Effector memory CD4-positive, alpha-beta T cell (primary cell): ENCODE results near the gene SORCS3.

Source experiments
- DNase-seq, 3 donors: peaks; one replicate each; pipeline ENCODE4 v3.0.0-alpha.2; 2020
- H3K27ac ChIP-seq: 2 replicates; pipeline ENCODE4 v1.7.0; 2013; ENCODE audit warnings: mild to moderate bottlenecking, low read length, moderate library complexity; ENCODE audit not compliant: insufficient read depth, poor library complexity, severe bottlenecking
- H3K27me3 ChIP-seq: replicated peaks from 2 replicates; pipeline ENCODE4 v1.7.0; 2013; ENCODE audit warnings: mild to moderate bottlenecking, low read length; ENCODE audit not compliant: insufficient read depth, control insufficient read depth, poor library complexity, severe bottlenecking
- H3K36me3 ChIP-seq: 2 replicates; pipeline ENCODE4 v1.7.0; 2013; ENCODE audit warnings: mild to moderate bottlenecking, low read length, moderate library complexity; ENCODE audit not compliant: control insufficient read depth, insufficient read depth
- H3K4me1 ChIP-seq: 2 replicates; pipeline ENCODE4 v1.7.0; 2013; ENCODE audit warnings: low read length, mild to moderate bottlenecking; ENCODE audit not compliant: control insufficient read depth, insufficient read depth, poor library complexity, severe bottlenecking
- H3K4me3 ChIP-seq: 2 replicates; pipeline ENCODE4 v1.7.0; 2013; ENCODE audit warnings: low read length, low read depth, mild to moderate bottlenecking; ENCODE audit not compliant: insufficient read depth, poor library complexity, severe bottlenecking
- H3K9me3 ChIP-seq: 2 replicates; pipeline ENCODE4 v1.7.0; 2013; ENCODE audit warnings: mild to moderate bottlenecking, low read length, moderate library complexity; ENCODE audit not compliant: control insufficient read depth

Gene SORCS3

DNA sequence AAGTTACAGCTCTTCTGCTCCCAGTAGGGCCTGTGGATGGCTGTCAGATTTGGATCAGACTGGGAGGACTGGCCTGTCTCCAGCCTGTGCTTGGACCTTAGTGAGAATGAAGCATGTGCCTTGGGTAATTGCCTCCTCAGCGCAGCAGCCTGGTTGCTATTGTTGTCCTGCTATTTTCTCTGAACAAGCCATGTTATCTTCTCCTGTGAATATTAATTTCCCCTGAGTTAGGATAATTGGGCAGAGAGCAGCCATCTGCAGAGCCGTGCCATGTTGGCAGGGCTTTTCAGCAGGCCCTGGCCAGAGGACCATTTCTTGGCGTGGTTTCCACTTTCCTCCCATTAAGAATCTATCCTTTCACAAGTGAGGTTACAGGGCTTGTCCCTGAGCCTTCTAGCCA is 497.3 kb downstream of the SORCS3 start:
- Histone ChIP-seq H3K4me1 (no peaks in the 10 kb centered on the region), H3K4me3 (no peak overlapping the region), H3K27ac (no peak overlapping the region), H3K9me3 (no peaks in the 10 kb centered on the region), H3K27me3 (no peaks in the 10 kb centered on the region), H3K36me3 (no peaks in the 10 kb centered on the region)
- DNase-seq: no peak

DNA sequence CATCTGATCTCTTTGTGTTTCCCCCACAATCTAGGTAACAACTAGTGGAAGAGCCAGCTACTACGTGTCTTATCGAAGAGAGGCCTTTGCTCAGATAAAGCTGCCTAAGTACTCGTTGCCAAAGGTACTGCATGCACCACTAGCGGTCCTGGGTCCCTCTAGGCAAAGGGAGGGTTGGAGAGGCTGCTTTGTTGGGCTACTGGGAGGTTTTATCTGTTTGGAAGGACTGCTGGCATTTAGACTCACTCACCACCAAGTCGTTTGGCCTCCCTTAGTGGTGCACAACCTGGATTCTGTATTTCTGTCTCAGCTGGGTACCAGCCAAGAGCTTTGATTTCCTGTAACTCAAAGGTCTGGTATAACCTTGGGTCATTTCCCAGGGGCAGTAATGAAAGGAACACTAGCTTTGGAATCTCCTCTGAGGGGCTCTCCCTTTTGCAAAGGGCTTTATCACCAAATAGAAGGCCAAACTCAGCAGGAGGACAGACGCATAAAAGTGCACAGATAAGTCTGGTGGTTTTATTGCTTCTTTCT is 498.3 kb downstream of the SORCS3 start:
- no peaks in the 10 kb centered on the region for H3K9me3 ChIP-seq
- no peak overlapping the region for H3K4me3 ChIP-seq
- H3K4me1 ChIP-seq: no peaks in the 10 kb centered on the region
- DNase-seq: no peak
- no peaks in the 10 kb centered on the region for H3K36me3 ChIP-seq
- no peaks in the 10 kb centered on the region for H3K27me3 ChIP-seq
- H3K27ac ChIP-seq: no peak overlapping the region

DNA sequence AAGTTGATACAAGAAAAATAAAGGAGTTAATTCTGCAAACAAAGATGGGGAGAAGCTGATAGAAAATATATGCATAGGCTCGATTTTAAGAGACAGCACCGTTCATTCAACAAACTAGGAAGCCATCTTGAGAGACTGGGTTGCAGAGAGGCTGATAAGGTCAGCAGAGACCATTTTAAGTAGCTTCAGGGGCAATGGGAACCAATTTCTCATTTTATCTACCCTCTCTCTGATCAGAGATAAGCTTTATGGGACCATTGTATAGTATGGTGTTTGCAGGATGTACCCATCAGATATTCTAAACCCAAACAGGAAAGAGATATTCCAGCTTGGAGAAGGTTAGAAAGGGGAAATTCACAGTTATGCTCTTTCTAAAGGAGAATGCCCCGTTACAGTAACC is 499.5 kb downstream of the SORCS3 start:
- Histone ChIP-seq H3K27ac (no peak overlapping the region), H3K4me3 (no peak overlapping the region), H3K4me1 (no peaks in the 10 kb centered on the region), H3K27me3 (no peaks in the 10 kb centered on the region), H3K36me3 (no peaks in the 10 kb centered on the region), H3K9me3 (no peaks in the 10 kb centered on the region)
- no peak for DNase-seq

DNA sequence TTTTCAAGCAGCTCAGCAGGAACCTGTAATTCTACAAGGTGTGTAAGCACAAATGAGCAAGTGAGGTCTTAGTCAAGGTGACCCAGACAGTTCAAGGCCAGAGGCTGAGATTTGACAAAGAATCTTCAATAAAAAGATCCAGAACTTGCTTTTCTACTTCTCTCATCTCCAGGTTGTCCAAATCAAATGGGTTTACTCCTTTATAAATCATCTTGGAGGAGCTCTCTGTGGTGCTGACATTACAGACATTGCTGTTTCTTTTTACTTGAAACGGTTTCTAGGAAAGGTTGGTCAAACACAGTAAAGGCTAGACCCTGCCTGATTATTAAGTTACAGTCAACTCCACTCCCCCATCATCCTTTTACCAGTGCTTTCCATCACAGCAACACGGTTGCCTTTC is 504.6 kb downstream of the SORCS3 start:
- Histone ChIP-seq H3K27me3 (no peaks in the 10 kb centered on the region), H3K4me1 (no peaks in the 10 kb centered on the region), H3K27ac (no peak overlapping the region), H3K4me3 (no peak overlapping the region), H3K36me3 (no peaks in the 10 kb centered on the region), H3K9me3 (no peaks in the 10 kb centered on the region)
- DNase-seq: no peak

DNA sequence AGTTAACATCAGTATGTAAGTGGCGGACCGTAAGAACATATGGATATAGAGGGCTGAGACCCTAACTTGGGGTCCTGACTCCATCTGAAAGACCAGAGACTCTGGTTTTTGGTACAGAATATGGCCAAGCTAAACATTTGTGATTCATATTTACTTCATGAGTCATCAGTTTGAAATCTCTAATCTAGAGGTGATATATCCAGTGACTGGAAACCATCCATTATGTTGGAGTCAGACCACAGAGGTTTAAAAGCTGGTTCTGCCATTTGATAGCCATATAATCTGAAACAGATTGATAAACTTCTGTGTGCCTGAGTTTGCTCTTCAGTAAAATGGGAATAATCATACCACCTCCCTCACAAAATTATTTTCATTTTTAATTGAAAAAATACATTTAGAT is 505.3 kb downstream of the SORCS3 start:
- H3K27me3 ChIP-seq: no peaks in the 10 kb centered on the region
- H3K4me1 ChIP-seq: no peaks in the 10 kb centered on the region
- no peaks in the 10 kb centered on the region for H3K9me3 ChIP-seq
- no peak overlapping the region for H3K4me3 ChIP-seq
- DNase-seq: no peak
- H3K27ac ChIP-seq: no peak overlapping the region
- H3K36me3 ChIP-seq: no peaks in the 10 kb centered on the region

DNA sequence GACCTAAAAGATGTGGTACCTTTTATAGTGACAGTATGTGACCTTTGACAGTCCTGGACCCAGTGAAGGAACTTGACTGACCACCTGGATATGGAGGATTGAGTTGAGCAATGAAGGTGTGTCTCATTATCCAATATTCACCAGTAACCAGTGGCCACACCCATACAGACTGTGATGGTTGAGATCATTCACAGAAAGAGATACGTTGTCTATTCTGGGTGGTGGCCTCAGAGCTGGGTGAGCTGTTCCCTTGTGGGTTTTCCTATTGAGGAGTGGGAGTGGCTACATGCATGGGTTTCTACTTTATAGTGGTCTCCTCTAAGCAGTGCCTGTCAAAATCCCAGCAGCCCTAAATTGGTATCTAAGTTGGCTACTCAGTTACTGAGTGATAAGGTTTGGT is 507.4 kb downstream of the SORCS3 start:
- Histone ChIP-seq H3K36me3 (no peaks in the 10 kb centered on the region), H3K27ac (no peak overlapping the region), H3K4me1 (no peaks in the 10 kb centered on the region), H3K27me3 (no peaks in the 10 kb centered on the region), H3K4me3 (no peak overlapping the region), H3K9me3 (no peaks in the 10 kb centered on the region)
- DNase-seq: no peak

DNA sequence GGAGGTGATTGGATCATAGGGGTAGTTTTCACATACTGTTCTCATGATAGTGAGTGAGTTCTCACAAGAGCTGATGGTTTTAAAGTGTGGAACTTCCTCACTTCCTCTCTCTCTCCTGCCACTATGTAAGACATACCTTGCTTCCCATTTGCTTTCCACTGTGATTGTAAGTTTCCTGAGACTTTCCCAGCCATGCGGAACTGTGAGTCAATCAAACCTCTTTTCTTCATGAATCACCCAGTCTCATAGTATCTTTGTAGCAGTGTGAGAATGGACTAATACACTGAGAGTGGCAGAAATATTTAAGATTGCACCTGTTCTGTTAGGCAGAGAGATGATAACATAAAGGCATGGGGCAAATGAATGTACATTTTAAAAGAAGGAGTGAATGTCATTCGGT is 507.8 kb downstream of the SORCS3 start:
- H3K27ac ChIP-seq: no peak overlapping the region
- H3K36me3 ChIP-seq: no peaks in the 10 kb centered on the region
- no peaks in the 10 kb centered on the region for H3K27me3 ChIP-seq
- DNase-seq: no peak
- H3K9me3 ChIP-seq: no peaks in the 10 kb centered on the region
- H3K4me1 ChIP-seq: no peaks in the 10 kb centered on the region
- H3K4me3 ChIP-seq: no peak overlapping the region

DNA sequence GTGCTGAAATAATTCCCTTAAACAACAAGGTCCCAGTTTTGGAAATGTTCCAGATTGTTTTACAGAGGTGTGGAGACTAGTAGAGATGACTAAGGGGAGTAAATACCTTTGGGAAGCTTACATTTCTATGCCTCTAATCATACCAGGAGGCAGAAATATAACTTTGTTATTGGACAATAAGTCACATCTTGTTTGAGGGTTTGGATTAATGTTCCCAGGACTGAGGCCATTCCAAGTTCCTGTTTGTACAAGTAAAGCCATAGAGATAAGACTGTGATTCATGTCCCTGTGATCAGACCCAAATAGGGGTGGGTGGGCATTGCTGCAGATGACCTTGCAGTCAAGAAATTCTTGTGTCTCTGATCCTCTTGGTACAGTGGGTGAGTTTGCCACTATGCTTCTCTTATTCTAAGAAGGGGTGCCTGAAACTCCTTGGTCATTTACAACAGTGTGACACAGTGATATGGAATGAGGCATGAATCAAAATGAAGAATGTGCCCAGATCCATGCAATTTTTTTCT is 508.3 kb downstream of the SORCS3 start:
- no peaks in the 10 kb centered on the region for H3K27me3 ChIP-seq
- H3K4me1 ChIP-seq: no peaks in the 10 kb centered on the region
- H3K36me3 ChIP-seq: no peaks in the 10 kb centered on the region
- no peaks in the 10 kb centered on the region for H3K9me3 ChIP-seq
- H3K4me3 ChIP-seq: no peak overlapping the region
- no peak overlapping the region for H3K27ac ChIP-seq
- no peak for DNase-seq

DNA sequence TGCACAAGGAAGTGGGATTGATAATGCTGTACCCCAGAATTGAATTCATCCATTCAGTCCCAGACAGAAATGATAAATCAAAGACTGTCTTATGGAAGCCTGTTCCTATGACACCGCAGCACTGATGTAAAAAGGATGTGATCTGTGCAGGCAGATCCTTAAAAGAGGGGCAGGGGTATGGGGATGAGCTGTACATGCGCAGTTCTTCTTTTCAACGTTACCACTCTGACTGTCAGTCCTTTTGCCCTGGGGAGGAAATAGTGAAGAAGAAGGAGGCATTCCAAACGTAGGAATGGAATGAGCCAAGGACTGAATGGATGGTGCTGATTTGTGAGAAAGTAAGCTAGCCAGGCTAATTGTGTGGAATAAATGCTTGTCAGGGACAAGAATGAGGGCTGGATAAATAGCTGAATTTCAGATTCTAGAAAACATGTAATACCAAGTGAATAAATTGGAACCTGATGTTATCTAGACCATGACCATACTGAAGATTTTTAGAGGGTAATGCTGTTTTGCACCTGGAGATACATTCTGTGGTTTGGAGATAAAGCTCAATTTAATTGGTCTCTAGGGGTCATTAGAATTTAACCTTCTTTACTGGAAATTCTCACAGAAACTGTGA is 509.3 kb downstream of the SORCS3 start:
- Histone ChIP-seq H3K9me3 (no peaks in the 10 kb centered on the region), H3K4me1 (no peaks in the 10 kb centered on the region), H3K27me3 (no peaks in the 10 kb centered on the region), H3K36me3 (no peaks in the 10 kb centered on the region), H3K27ac (no peak overlapping the region), H3K4me3 (no peak overlapping the region)
- DNase-seq: no peak

DNA sequence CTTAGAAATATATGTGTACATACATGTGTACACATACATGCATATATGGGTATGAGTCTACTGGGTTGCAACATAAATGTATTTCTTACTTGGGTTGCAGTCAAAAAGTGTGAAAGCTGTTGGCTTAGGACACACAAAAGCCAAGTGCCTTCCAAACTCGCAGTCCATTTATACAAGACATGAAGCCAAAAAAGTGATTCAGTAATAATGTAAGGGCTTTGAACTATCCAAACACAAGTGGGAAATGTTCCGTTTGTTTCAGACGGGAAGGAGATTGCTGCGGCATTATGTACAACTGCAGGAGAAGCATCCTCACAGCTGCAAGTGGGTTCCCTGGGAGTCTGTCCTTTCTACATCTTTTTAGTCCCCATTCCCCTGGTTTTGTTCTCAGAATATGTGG is 513.6 kb downstream of the SORCS3 start:
- H3K4me1 ChIP-seq: no peaks in the 10 kb centered on the region
- no peak for DNase-seq

More for the DNA sequence above, 513.6 kb downstream of the SORCS3 start:
- Histone ChIP-seq H3K9me3 (no peaks in the 10 kb centered on the region), H3K4me3 (no peak overlapping the region), H3K27me3 (no peaks in the 10 kb centered on the region), H3K36me3 (no peaks in the 10 kb centered on the region), H3K27ac (no peak overlapping the region)
